Ishikawa (cell line): Measurements from ENCODE around the gene PPP3R2.

ENCODE experiments used
- CREB1 ChIP-seq: IDR thresholded peaks from 2 replicates; pipeline ENCODE4 v1.6.1; 2012; ENCODE audit warnings: low read depth
- EP300 ChIP-seq: IDR thresholded peaks from 2 replicates; pipeline ENCODE4 v1.6.1; 2012; ENCODE audit warnings: borderline replicate concordance
- TF ChIP-seq, protein P1 (sequence below): IDR thresholded peaks from 2 replicates; pipeline ENCODE4 v1.6.1; 2012; ENCODE audit warnings: low read depth, mild to moderate bottlenecking

DNA sequence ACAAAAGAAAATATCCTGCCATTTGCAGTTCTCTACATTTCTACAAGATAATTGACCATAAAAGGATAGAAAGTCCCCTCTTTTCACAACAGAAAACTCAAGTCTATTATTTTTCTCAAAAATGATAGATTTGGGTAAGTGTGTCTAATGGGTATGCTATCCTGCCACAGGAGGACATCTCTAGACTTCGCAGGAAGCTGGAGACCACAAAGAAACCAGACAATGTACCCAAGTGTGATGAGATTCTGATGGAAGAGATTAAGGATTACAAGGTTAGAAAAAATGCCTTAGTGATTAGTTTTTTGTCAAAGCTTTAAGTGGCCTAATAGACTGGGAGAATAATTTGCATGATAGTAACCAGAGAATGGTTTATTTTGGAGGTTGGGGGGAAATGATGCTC is 33.0 kb downstream of the PPP3R2 start:
- TF ChIP-seq, protein P1, sequence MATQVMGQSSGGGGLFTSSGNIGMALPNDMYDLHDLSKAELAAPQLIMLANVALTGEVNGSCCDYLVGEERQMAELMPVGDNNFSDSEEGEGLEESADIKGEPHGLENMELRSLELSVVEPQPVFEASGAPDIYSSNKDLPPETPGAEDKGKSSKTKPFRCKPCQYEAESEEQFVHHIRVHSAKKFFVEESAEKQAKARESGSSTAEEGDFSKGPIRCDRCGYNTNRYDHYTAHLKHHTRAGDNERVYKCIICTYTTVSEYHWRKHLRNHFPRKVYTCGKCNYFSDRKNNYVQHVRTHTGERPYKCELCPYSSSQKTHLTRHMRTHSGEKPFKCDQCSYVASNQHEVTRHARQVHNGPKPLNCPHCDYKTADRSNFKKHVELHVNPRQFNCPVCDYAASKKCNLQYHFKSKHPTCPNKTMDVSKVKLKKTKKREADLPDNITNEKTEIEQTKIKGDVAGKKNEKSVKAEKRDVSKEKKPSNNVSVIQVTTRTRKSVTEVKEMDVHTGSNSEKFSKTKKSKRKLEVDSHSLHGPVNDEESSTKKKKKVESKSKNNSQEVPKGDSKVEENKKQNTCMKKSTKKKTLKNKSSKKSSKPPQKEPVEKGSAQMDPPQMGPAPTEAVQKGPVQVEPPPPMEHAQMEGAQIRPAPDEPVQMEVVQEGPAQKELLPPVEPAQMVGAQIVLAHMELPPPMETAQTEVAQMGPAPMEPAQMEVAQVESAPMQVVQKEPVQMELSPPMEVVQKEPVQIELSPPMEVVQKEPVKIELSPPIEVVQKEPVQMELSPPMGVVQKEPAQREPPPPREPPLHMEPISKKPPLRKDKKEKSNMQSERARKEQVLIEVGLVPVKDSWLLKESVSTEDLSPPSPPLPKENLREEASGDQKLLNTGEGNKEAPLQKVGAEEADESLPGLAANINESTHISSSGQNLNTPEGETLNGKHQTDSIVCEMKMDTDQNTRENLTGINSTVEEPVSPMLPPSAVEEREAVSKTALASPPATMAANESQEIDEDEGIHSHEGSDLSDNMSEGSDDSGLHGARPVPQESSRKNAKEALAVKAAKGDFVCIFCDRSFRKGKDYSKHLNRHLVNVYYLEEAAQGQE = no peak
- TF ChIP-seq EP300 (no peak), CREB1 (no peak)
